ENCODE measurements around the gene DAAM2. TPM values are rescaled to one million over a fixed set of nuclear protein-coding genes. Genes with fewer than 3 reads are reported as not detected.

DAAM2 gene
- total RNA-seq, 1 donor from 2014 or later: 37.2 TPM

Other genes starting within 250 kb of the DAAM2 start
- gene KIF6, start 67.0 kb upstream of the DAAM2 start, total RNA-seq: 2.4 TPM
- 13.7 TPM for gene MOCS1, start 142.1 kb downstream of the DAAM2 start, total RNA-seq

All from tongue (tissue), 1 donor.